Panc1 (cell line): ENCODE results near the gene IKZF3. TPM values are rescaled to one million over a fixed set of nuclear protein-coding genes. Genes with fewer than 3 reads are reported as not detected.

Experiments used
- ATAC-seq: fragments of 200-7000 bp; cut with Tn5 transposase; 2 replicates; pipeline ENCODE4 v1.9.1; 2020; ENCODE audit warnings: mild to moderate bottlenecking, moderate library complexity
- BruUV-seq: library from RNA; stranded (reverse); fragments of 400-500 nt; replicated peaks from 2 replicates; lab custom pipeline; 2021; lab: Mats Ljungman, UMichigan
- CTCF ChIA-PET: fragments of 300-600 bp; sonication (Branson Sonifier 250); formaldehyde crosslinking; loops from one replicate; lab custom pipeline; 2022; ENCODE audit warnings: antibody characterized with exemption; lab: Charles Lee
- POLR2A ChIA-PET: fragments of 300-600 bp; sonication (Branson Sonifier 250); formaldehyde crosslinking; loops from one replicate; lab custom pipeline; 2022; ENCODE audit warnings: antibody characterized with exemption; lab: Charles Lee
- DNase-seq: peaks from one replicate; pipeline ENCODE4 v3.0.0-alpha.2; 2010; ENCODE audit warnings: low read depth, low spot score
- H3K27ac ChIP-seq: 2 replicates; pipeline ENCODE4 v1.5.1; 2011; ENCODE audit warnings: mild to moderate bottlenecking, low read length, inconsistent platforms
- H3K27me3 ChIP-seq: fragments of 200-500 bp; sonication (Bioruptor generic); 2 replicates; pipeline ENCODE4 v1.6.0; 2014; ENCODE audit warnings: low read length, inconsistent platforms; ENCODE audit not compliant: control insufficient read depth, insufficient read depth
- H3K36me3 ChIP-seq: fragments of 200-500 bp; sonication (Bioruptor generic); 2 replicates; pipeline ENCODE4 v1.5.1; 2014; ENCODE audit warnings: inconsistent platforms, mild to moderate bottlenecking, low read length, moderate library complexity; ENCODE audit not compliant: control insufficient read depth, insufficient read depth
- H3K4me1 ChIP-seq: 2 replicates; pipeline ENCODE4 v1.5.1; 2011; ENCODE audit warnings: inconsistent platforms, mild to moderate bottlenecking, low read length, moderate library complexity; ENCODE audit not compliant: control insufficient read depth, insufficient read depth
- H3K4me3 ChIP-seq, 2 experiments: 2 replicates each; pipeline ENCODE4 v1.5.1; 2011 to 2012; ENCODE audit warnings: low read depth in 2 of 2, low read length in 2 of 2, mild to moderate bottlenecking in 2 of 2, inconsistent platforms in 1 of 2, moderate library complexity in 1 of 2
- H3K9me3 ChIP-seq: fragments of 200-500 bp; sonication (Bioruptor generic); 2 replicates; pipeline ENCODE4 v1.5.1; 2014; ENCODE audit warnings: low read depth, mild to moderate bottlenecking, inconsistent platforms, low read length, moderate library complexity; ENCODE audit not compliant: control insufficient read depth, insufficient read depth
- POLR2AphosphoS5 ChIP-seq: IDR thresholded peaks from 2 replicates; pipeline ENCODE4 v1.6.1; 2012; ENCODE audit warnings: mild to moderate bottlenecking, low read depth, low read length, moderate library complexity
- REST ChIP-seq, 2 experiments: IDR thresholded peaks; 2 replicates each; pipeline ENCODE4 v1.6.1; 2011 to 2012; ENCODE audit warnings: low read depth in 2 of 2, control low read depth in 1 of 2, low read length in 1 of 2, mild to moderate bottlenecking in 1 of 2, moderate library complexity in 1 of 2; ENCODE audit not compliant: insufficient read depth in 1 of 2
- SIN3A ChIP-seq: IDR thresholded peaks from 2 replicates; pipeline ENCODE4 v1.6.1; 2012; ENCODE audit warnings: low read depth, mild to moderate bottlenecking, low read length, moderate library complexity, borderline replicate concordance; ENCODE audit not compliant: insufficient read depth
- TCF7L2 ChIP-seq: IDR thresholded peaks from 2 replicates; pipeline ENCODE4 v1.6.1; 2011; ENCODE audit warnings: mild to moderate bottlenecking, low read depth, low read length, inconsistent platforms
- in situ Hi-C: cut with HindIII; loops from 2 replicates; pipeline ENCODE4 v1.10.0; 2016; ENCODE audit warnings: low sequenced_read_pairs, low pct_unique_long_range_greater_than_20kb
- intact Hi-C: fragments of 100-400 bp; cut with micrococcal nuclease; formaldehyde crosslinking; loops from one replicate; pipeline ENCODE4 v1.10.0; 2022; ENCODE audit not compliant: unreplicated experiment
- total RNA-seq: library from RNA; stranded (reverse); gene quantifications from one replicate; pipeline ENCODE4 v1.2.1, GENCODE V29; 2021; ENCODE audit not compliant: unreplicated experiment
- TF ChIP-seq, protein P1 (sequence below): fragments of 450-650 bp; IDR thresholded peaks from 2 replicates; pipeline ENCODE4 v1.5.1; 2017; ENCODE audit warnings: mild to moderate bottlenecking

The IKZF3 gene
- total RNA-seq, 1 experiment from 2014 or later: 0.59 TPM

GRCh38 chr17:39818358-39819000 lies 45.6 kb downstream of the IKZF3 start:
- H3K9me3 ChIP-seq: no peaks in the 10 kb centered on the region
- H3K4me3 ChIP-seq: no peak overlapping the region
- ATAC-seq (no peak), DNase-seq (no peak)
- ChIA-PET POLR2A (no interaction called here), CTCF (interaction anchor here (1.0 kb wide), 1 partner anchor 33 kb away, joined by 3 read pairs; no protein-coding TSS in a partner anchor)
- no peaks in the 10 kb centered on the region for H3K36me3 ChIP-seq
- no TSS peak for BruUV-seq
- intact Hi-C loops (no loop called here), in situ Hi-C loops (no loop called here)
- H3K27me3 ChIP-seq: peaks cover 3% of the 10 kb centered on the region; the same call in 1 of the 2 replicates
- no peaks in the 10 kb centered on the region for H3K4me1 ChIP-seq
- TF ChIP-seq, protein P1, sequence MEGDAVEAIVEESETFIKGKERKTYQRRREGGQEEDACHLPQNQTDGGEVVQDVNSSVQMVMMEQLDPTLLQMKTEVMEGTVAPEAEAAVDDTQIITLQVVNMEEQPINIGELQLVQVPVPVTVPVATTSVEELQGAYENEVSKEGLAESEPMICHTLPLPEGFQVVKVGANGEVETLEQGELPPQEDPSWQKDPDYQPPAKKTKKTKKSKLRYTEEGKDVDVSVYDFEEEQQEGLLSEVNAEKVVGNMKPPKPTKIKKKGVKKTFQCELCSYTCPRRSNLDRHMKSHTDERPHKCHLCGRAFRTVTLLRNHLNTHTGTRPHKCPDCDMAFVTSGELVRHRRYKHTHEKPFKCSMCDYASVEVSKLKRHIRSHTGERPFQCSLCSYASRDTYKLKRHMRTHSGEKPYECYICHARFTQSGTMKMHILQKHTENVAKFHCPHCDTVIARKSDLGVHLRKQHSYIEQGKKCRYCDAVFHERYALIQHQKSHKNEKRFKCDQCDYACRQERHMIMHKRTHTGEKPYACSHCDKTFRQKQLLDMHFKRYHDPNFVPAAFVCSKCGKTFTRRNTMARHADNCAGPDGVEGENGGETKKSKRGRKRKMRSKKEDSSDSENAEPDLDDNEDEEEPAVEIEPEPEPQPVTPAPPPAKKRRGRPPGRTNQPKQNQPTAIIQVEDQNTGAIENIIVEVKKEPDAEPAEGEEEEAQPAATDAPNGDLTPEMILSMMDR: no peak
- no peak for TF ChIP-seq POLR2AphosphoS5
- H3K27ac ChIP-seq: no peak overlapping the region

DNA sequence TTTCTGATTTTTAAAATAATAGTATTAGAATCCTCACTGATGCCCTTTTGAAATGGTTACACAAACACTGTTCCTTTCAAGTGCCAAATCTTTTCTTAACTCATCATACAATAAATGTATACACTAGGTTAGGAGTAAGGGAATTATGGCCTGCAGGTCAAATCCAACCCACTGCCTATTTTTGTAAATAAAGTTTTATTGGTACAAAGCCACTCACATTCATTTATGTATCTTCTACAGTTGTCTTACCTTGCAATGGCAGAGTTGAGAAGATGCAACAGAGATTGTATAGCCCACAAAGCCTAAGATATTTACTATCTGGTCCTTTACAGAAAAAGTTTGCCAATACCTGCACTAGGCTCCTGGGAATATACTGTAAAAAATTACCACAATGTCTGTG lies 47.8 kb downstream of the IKZF3 start:
- intact Hi-C loops: no loop called here
- Histone ChIP-seq H3K36me3 (no peaks in the 10 kb centered on the region), H3K27me3 (peaks cover 8% of the 10 kb centered on the region), H3K27ac (no peak overlapping the region), H3K4me3 (no peak overlapping the region), H3K4me1 (no peaks in the 10 kb centered on the region), H3K9me3 (no peaks in the 10 kb centered on the region)
- DNase-seq (no peak), ATAC-seq (no peak)
- BruUV-seq: no TSS peak
- POLR2A ChIA-PET: interaction anchor here (0.6 kb wide), 1 partner anchor 25 kb away, joined by 3 read pairs; no protein-coding TSS in a partner anchor
- in situ Hi-C loops: no loop called here
- TF ChIP-seq POLR2AphosphoS5 (no peak), SIN3A (no peak), TCF7L2 (no peak), REST (IDR thresholded peaks at IDR 0.05; ENCODE audit: insufficient read depth in 1 of 2, low read depth in 2 of 2, low read length in 1 of 2) (no peak)
- TF ChIP-seq, protein P1: no peak
- CTCF ChIA-PET: no interaction called here
